SK-N-SH (cell line): Measurements from ENCODE around the gene PTPRB.

ENCODE experiments used
- FOXJ3 ChIP-seq: sonication (generic); formaldehyde crosslinking; IDR thresholded peaks from 2 replicates; pipeline ENCODE4 v1.5.1; 2020; ENCODE audit warnings: mild to moderate bottlenecking, missing genetic modification reagents
- FOXM1 ChIP-seq: IDR thresholded peaks from 2 replicates; pipeline ENCODE4 v1.4.0; 2012; ENCODE audit warnings: low read depth, mild to moderate bottlenecking
- GATA2 ChIP-seq: sonication (generic); formaldehyde crosslinking; IDR thresholded peaks from 2 replicates; pipeline ENCODE4 v1.5.0; 2020; ENCODE audit warnings: mild to moderate bottlenecking, missing genetic modification reagents
- PBX3 ChIP-seq: IDR thresholded peaks from 2 replicates; pipeline ENCODE4; 2012
- POLR2AphosphoS5 ChIP-seq: IDR thresholded peaks from 2 replicates; pipeline ENCODE4 v1.6.1; 2012; ENCODE audit warnings: low read depth, low read length
- RAD21 ChIP-seq: IDR thresholded peaks from 2 replicates; pipeline ENCODE4 v1.6.1; 2012; ENCODE audit warnings: mild to moderate bottlenecking, low read length
- RXRA ChIP-seq: IDR thresholded peaks from 2 replicates; pipeline ENCODE4 v1.4.0; 2012; ENCODE audit warnings: low read depth, mild to moderate bottlenecking, borderline replicate concordance
- SIN3A ChIP-seq: IDR thresholded peaks from 2 replicates; pipeline ENCODE4 v1.6.1; 2012; ENCODE audit warnings: low read depth, mild to moderate bottlenecking, low read length, moderate library complexity, borderline replicate concordance
- TF ChIP-seq, protein P1 (sequence below): fragments of 200-600 bp; sonication (generic); IDR thresholded peaks from 2 replicates; pipeline ENCODE4 v1.6.1; 2017; ENCODE audit warnings: antibody characterized with exemption, mild to moderate bottlenecking, moderate library complexity
- TF ChIP-seq, protein P2 (sequence below): IDR thresholded peaks from 2 replicates; pipeline ENCODE4 v1.4.0; 2012; ENCODE audit warnings: low read depth, borderline replicate concordance
- TF ChIP-seq, protein P3 (sequence below): fragments of 150-350 bp; IDR thresholded peaks from 2 replicates; pipeline ENCODE4 v1.6.1; 2016; ENCODE audit warnings: mild to moderate bottlenecking, low read depth, low read length

GRCh38 chr12:70534466-70534865 is 102.8 kb downstream of the PTPRB start:
- TF ChIP-seq, protein P1, sequence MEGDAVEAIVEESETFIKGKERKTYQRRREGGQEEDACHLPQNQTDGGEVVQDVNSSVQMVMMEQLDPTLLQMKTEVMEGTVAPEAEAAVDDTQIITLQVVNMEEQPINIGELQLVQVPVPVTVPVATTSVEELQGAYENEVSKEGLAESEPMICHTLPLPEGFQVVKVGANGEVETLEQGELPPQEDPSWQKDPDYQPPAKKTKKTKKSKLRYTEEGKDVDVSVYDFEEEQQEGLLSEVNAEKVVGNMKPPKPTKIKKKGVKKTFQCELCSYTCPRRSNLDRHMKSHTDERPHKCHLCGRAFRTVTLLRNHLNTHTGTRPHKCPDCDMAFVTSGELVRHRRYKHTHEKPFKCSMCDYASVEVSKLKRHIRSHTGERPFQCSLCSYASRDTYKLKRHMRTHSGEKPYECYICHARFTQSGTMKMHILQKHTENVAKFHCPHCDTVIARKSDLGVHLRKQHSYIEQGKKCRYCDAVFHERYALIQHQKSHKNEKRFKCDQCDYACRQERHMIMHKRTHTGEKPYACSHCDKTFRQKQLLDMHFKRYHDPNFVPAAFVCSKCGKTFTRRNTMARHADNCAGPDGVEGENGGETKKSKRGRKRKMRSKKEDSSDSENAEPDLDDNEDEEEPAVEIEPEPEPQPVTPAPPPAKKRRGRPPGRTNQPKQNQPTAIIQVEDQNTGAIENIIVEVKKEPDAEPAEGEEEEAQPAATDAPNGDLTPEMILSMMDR = no peak
- no peak for TF ChIP-seq FOXM1
- TF ChIP-seq GATA2 (CRISPR knock-in tag) = no peak
- TF ChIP-seq SIN3A = no peak
- no peak for TF ChIP-seq POLR2AphosphoS5
- no peak for TF ChIP-seq PBX3
- TF ChIP-seq, protein P2, sequence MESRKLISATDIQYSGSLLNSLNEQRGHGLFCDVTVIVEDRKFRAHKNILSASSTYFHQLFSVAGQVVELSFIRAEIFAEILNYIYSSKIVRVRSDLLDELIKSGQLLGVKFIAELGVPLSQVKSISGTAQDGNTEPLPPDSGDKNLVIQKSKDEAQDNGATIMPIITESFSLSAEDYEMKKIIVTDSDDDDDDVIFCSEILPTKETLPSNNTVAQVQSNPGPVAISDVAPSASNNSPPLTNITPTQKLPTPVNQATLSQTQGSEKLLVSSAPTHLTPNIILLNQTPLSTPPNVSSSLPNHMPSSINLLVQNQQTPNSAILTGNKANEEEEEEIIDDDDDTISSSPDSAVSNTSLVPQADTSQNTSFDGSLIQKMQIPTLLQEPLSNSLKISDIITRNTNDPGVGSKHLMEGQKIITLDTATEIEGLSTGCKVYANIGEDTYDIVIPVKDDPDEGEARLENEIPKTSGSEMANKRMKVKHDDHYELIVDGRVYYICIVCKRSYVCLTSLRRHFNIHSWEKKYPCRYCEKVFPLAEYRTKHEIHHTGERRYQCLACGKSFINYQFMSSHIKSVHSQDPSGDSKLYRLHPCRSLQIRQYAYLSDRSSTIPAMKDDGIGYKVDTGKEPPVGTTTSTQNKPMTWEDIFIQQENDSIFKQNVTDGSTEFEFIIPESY = no peak
- no peak for TF ChIP-seq RAD21
- TF ChIP-seq, protein P3, sequence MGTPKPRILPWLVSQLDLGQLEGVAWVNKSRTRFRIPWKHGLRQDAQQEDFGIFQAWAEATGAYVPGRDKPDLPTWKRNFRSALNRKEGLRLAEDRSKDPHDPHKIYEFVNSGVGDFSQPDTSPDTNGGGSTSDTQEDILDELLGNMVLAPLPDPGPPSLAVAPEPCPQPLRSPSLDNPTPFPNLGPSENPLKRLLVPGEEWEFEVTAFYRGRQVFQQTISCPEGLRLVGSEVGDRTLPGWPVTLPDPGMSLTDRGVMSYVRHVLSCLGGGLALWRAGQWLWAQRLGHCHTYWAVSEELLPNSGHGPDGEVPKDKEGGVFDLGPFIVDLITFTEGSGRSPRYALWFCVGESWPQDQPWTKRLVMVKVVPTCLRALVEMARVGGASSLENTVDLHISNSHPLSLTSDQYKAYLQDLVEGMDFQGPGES = no peak
- no peak for TF ChIP-seq RXRA
- TF ChIP-seq FOXJ3 = no peak
